HFF-Myc (cell line): ENCODE data around the gene FNDC3B.
"Not testable (repeated sequence)": the region's sequence is repeated elsewhere in the genome, so short reads cannot be mapped to it uniquely, and the experiment has no call there.

Experiments
- DNase-seq: peaks from one replicate; pipeline ENCODE4 v3.0.0-alpha.2; 2011; ENCODE audit warnings: low read depth; ENCODE audit errors: extremely low read depth
- H3K4me3 ChIP-seq: replicated peaks from 2 replicates; pipeline ENCODE4 v1.5.1; 2011; ENCODE audit warnings: low read depth, mild to moderate bottlenecking, control low read depth, low read length
- TF ChIP-seq, protein P1 (sequence below): IDR thresholded peaks from 2 replicates; pipeline ENCODE4 v1.5.1; 2012; ENCODE audit warnings: mild to moderate bottlenecking, low read depth, low read length, control low read depth; ENCODE audit errors: missing control alignments

The FNDC3B gene

DNA sequence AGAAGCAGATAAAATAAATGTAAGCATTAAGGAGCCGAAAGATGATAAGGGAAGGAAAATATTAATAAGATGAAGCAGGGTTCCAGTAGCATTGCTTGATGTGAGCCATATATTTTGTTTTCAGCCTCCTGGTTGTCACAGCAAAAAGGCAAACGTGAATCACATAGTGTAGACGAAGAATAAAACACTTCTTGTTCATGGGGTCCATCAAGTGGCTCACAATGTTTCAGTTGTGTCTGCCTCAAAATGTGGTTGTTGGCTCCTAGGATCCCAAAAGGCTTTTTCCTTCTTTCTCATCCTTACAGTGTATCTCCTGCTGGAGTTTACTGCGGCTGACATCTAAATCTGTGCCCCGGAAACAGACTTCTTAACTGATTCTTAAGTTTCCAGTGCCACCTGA, 213.8 kb downstream of the FNDC3B start:
- no peak for DNase-seq
- no peak overlapping the region for H3K4me3 ChIP-seq
- TF ChIP-seq, protein P1, sequence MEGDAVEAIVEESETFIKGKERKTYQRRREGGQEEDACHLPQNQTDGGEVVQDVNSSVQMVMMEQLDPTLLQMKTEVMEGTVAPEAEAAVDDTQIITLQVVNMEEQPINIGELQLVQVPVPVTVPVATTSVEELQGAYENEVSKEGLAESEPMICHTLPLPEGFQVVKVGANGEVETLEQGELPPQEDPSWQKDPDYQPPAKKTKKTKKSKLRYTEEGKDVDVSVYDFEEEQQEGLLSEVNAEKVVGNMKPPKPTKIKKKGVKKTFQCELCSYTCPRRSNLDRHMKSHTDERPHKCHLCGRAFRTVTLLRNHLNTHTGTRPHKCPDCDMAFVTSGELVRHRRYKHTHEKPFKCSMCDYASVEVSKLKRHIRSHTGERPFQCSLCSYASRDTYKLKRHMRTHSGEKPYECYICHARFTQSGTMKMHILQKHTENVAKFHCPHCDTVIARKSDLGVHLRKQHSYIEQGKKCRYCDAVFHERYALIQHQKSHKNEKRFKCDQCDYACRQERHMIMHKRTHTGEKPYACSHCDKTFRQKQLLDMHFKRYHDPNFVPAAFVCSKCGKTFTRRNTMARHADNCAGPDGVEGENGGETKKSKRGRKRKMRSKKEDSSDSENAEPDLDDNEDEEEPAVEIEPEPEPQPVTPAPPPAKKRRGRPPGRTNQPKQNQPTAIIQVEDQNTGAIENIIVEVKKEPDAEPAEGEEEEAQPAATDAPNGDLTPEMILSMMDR, result no peak

DNA sequence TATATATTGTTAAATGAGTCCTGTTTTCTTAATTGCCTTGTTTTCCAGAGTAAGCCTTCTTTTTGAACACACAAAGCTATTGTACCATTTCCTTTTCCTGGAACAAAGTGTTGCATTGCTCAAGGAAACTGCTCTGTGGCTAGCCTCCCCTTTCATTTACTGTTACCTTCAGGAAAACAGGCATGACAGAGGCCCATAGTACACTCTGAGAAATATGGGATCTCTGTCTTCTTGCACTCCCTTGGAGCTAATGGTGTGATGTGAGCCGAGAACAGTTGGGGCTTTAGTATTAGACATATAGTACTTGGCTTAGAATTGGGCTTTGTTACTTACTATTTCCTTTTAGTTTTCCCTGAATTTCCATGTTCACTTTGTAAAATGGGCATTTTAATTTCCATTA, 215.2 kb downstream of the FNDC3B start:
- DNase-seq, result no peak
- TF ChIP-seq, protein P1, result no peak
- no peak overlapping the region for H3K4me3 ChIP-seq

DNA sequence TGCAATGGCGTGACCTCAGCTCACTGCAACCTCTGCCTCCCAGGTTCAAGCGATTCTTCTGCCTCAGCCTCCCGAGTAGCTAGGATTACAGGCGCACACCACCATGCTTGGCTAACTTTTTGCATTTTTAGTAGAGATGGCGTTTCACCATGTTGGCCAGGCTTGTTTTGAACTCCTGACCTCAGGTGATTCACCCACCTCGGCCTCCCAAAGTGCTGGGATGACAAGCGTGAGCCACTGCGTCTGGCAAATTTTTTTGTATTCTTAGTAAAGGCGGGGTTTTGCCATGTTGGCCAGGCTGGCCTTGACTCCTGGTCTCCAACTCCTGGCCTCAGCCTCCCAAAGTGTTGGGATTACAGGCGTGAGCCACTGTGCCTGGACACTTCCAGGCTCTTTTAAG, 215.9 kb downstream of the FNDC3B start:
- not testable (repeated sequence) for DNase-seq, H3K4me3 ChIP-seq

DNA sequence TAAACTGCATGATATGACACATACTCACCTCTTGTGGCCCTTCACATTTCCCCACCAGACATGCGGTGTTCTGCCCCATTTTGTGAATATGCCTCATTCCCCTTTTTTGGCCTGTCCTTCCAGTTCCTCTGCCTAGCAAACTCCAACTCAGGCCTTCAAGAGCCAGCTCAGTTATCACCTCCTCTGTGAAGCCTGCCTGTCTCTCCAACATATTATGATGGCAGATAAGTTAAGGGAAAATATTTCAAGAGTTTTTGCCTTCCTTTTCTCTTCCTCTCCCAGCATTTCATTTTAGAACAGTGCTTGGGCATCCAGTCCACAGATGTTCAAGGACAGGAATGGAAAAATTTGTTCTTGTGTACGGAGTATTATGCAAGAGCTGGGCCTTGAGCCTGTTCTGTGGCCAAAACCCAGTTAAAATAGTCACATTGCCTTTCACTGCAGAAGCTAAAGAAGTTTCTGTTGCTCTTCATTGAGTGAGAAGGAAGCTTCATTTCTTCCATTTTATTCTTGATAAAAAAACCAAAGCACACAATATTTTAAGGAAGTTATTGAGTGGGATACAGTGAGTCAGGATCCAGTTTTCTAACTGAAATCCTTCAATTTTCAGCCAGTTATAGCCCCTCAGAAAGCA, 216.8 kb downstream of the FNDC3B start:
- TF ChIP-seq, protein P1, result no peak
- DNase-seq, result no peak
- no peak overlapping the region for H3K4me3 ChIP-seq

GRCh38 chr3:172257648-172258400, 218.4 kb downstream of the FNDC3B start:
- H3K4me3 ChIP-seq, result no peak overlapping the region
- no peak for DNase-seq
- TF ChIP-seq, protein P1, result no peak

DNA sequence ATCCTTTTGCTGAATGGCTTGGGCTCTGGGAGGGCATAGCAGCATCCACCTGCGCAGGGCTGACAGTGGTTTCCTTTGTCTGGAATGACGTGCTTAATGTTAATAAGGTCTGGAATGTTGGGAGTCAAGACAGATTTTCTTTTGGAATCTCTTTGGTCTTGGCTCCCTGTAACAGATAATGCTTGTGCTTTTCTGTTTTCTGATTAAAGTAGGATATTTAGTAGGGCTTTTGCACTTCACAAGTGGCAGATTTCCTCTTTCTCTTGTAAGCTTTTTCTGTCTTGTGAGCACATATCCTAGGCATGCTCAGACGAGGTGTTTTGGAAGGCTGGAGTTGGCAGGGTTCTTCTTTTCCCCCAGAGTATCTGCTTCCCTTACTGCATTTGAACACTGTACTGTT, 219.2 kb downstream of the FNDC3B start:
- H3K4me3 ChIP-seq, result no peak overlapping the region
- TF ChIP-seq, protein P1, result no peak
- no peak for DNase-seq

DNA sequence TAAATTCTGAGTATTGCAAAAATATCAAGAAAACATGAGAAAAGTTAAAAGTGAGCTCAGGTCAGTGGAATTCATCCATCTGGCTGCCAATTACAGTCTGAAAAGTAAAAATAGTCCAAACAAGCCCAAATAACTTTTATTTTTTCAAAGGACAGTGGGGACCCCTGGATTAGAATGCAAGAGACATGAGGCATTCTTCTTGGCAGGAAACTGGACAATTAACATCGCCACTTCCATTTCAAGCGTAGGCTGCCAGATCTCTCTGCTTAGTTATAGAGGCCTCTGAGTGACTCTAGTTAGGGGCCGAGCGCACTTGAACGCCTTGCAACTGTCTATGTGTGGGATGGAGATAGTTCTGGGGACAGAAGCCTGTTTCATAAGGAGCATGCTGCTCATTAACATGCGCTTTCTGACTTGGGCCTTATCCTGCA, 219.7 kb downstream of the FNDC3B start:
- TF ChIP-seq, protein P1, result no peak
- DNase-seq, result no peak
- H3K4me3 ChIP-seq, result no peak overlapping the region
